M059J (cell line): ENCODE measurements around the gene VARS2. TPM values are rescaled to one million over a fixed set of nuclear protein-coding genes. Genes with fewer than 3 reads are reported as not detected.
"Not testable (repeated sequence)": the region's sequence is repeated elsewhere in the genome, so short reads cannot be mapped to it uniquely, and the experiment has no call there.

ENCODE experiments used
- DNase-seq: peaks from one replicate; pipeline ENCODE4 v3.0.0-alpha.2; 2012; ENCODE audit warnings: low read depth
- total RNA-seq: library from RNA; depleted of rRNA; stranded (reverse); fragments of >200 nt; shearing (Covaris generic); gene quantifications from 2 replicates; pipeline ENCODE4 v1.2.3, GENCODE V29; 2014

Gene VARS2
- total RNA-seq, 1 experiment from 2014 or later: 7.4 TPM

GRCh38 chr6:30898750-30899360 is 15.2 kb upstream of the VARS2 start:
- DNase-seq: no peak

GRCh38 chr6:30900863-30901417 is 13.1 kb upstream of the VARS2 start:
- no peak for DNase-seq

GRCh38 chr6:30901436-30901835 is 12.6 kb upstream of the VARS2 start:
- DNase-seq: no peak

- DNase-seq: not testable (repeated sequence)
Observed at GRCh38 chr6:30902196-30902595, 11.8 kb upstream of the VARS2 start.

GRCh38 chr6:30902709-30903108 is 11.3 kb upstream of the VARS2 start:
- DNase-seq: no peak

GRCh38 chr6:30903236-30903635 is 10.8 kb upstream of the VARS2 start:
- no peak for DNase-seq

- DNase-seq: not testable (repeated sequence)
Observed at GRCh38 chr6:30907290-30907757, 6.7 kb upstream of the VARS2 start.

GRCh38 chr6:30907758-30908591 is 6.1 kb upstream of the VARS2 start, which contains the start of gene GTF2H4:
GTF2H4 (plus strand) TSS chr6:30908207.
- peak; percentile 100 for DNase-seq

GRCh38 chr6:30908700-30909099 is 5.3 kb upstream of the VARS2 start:
- no peak for DNase-seq

- not testable (repeated sequence) for DNase-seq
Observed at GRCh38 chr6:30910473-30910872, 3.6 kb upstream of the VARS2 start.

- no peak for DNase-seq
Observed at GRCh38 chr6:30912746-30913520, 1.1 kb upstream of the VARS2 start.

- DNase-seq: no peak
Observed at GRCh38 chr6:30913721-30914075, 340 bp upstream of the VARS2 start.

- DNase-seq: no peak
Observed at GRCh38 chr6:30914854-30915590, 984 bp downstream of the VARS2 start.

- peak; percentile 79 for DNase-seq
Observed at GRCh38 chr6:30915591-30915946, 1.5 kb downstream of the VARS2 start.

GRCh38 chr6:30917041-30917440 is 3.0 kb downstream of the VARS2 start:
- DNase-seq: no peak

- DNase-seq: no peak
Observed at GRCh38 chr6:30917487-30917886, 3.4 kb downstream of the VARS2 start.

GRCh38 chr6:30918670-30919069 is 4.6 kb downstream of the VARS2 start:
- DNase-seq: no peak

GRCh38 chr6:30922447-30922852 is 8.4 kb downstream of the VARS2 start:
- DNase-seq: peak; percentile 33

GRCh38 chr6:30924040-30924627 is 10.1 kb downstream of the VARS2 start:
- not testable (repeated sequence) for DNase-seq

- peak; percentile 43 for DNase-seq
Observed at GRCh38 chr6:30926644-30927043, 12.6 kb downstream of the VARS2 start.

GRCh38 chr6:30927080-30927479 is 13.0 kb downstream of the VARS2 start:
- DNase-seq: not testable (repeated sequence)
